OCI-LY3 (cell line): ENCODE measurements around the gene SDE2.

Source experiments
- EZH2phosphoT487 ChIP-seq: fragments of 200-600 bp; shearing (Covaris generic); IDR thresholded peaks from 2 replicates; pipeline ENCODE4 v1.6.1; 2018; ENCODE audit warnings: antibody characterized with exemption, mixed run types, low read depth
- TF ChIP-seq, protein P1 (sequence below): fragments of 200-600, 300-600 bp; sonication (generic); IDR thresholded peaks from 2 replicates; pipeline ENCODE4 v1.5.1; 2014; ENCODE audit warnings: antibody characterized with exemption, low read length, low read depth

DNA sequence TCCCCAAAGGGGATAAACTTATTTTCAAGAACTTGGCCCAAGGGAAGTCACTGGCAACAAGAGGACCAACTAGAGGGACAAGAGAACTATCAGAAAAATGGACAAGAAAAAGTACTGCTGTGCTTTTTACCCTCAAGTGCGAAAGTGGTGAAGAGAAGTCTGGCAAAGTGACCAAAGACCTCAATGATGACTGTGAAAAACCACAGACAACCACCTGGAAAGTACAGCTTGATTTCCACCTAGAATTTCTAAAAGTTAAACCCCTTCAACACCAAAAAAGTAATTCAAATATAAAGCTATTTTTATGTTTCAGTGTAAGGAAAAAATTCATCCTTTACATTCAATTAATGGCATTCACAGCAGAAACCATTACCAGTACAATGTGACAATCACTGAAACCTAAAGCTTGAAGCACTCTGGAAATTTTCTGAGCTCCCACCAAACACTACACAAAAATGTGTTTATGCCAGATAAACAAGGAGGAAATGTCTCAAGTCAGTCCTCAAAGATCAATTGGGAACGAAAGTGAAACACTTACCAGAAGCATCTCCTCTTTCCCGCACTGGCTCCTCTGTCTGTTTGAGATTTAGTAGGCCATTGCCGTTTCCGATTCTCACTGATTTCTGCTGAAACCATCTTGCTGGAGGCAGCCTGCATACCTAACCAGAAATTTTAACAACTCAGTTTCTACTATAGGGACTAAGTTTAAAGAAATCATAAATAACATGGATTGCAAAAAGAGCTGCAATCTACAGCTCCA is 8.3 kb downstream of the SDE2 start:
- TF ChIP-seq, protein P1, sequence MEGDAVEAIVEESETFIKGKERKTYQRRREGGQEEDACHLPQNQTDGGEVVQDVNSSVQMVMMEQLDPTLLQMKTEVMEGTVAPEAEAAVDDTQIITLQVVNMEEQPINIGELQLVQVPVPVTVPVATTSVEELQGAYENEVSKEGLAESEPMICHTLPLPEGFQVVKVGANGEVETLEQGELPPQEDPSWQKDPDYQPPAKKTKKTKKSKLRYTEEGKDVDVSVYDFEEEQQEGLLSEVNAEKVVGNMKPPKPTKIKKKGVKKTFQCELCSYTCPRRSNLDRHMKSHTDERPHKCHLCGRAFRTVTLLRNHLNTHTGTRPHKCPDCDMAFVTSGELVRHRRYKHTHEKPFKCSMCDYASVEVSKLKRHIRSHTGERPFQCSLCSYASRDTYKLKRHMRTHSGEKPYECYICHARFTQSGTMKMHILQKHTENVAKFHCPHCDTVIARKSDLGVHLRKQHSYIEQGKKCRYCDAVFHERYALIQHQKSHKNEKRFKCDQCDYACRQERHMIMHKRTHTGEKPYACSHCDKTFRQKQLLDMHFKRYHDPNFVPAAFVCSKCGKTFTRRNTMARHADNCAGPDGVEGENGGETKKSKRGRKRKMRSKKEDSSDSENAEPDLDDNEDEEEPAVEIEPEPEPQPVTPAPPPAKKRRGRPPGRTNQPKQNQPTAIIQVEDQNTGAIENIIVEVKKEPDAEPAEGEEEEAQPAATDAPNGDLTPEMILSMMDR: no peak
- no peak for TF ChIP-seq EZH2phosphoT487
